ENCODE results near the gene DDX27.
"Not testable (repeated sequence)": the region's sequence is repeated elsewhere in the genome, so short reads cannot be mapped to it uniquely, and the experiment has no call there.

Gene DDX27

DNA sequence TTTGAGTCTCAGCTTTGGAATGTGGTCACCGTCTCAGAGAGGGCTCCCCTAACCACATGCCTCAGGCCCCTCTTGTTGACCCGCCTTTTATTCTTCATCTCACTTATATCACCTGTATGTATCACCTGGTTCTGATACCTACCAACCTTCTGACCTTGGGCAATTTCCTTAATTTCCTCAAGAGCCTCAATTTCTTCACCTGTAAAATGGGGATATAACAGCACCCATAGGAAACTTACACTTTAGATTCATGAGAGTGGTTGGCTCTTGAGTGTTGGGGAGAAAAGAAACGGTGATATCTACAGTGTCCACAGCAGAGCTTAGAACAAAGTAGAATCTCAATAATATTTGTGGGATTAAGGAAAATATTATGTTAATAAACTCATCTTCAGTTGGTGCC lies 4.0 kb upstream of the DDX27 start:
- peaks cover 16% of the 10 kb centered on the region for H3K36me3 Mint-ChIP-seq (ENCODE audit: insufficient read depth)
- no peak overlapping the region for H3K4me3 Mint-ChIP-seq
- peaks cover 0 to 2% of the 10 kb centered on the region in 2 donors for H3K9me3 Mint-ChIP-seq
- H3K27ac Mint-ChIP-seq: no peak overlapping the region
- H3K4me1 Mint-ChIP-seq (ENCODE audit: low read depth in 2 of 2): peaks cover 6 to 12% of the 10 kb centered on the region in 2 donors
- DNase-seq (no peak), ATAC-seq (replicated peaks) (no peak)
- H3K27me3 Mint-ChIP-seq: no peaks in the 10 kb centered on the region

DNA sequence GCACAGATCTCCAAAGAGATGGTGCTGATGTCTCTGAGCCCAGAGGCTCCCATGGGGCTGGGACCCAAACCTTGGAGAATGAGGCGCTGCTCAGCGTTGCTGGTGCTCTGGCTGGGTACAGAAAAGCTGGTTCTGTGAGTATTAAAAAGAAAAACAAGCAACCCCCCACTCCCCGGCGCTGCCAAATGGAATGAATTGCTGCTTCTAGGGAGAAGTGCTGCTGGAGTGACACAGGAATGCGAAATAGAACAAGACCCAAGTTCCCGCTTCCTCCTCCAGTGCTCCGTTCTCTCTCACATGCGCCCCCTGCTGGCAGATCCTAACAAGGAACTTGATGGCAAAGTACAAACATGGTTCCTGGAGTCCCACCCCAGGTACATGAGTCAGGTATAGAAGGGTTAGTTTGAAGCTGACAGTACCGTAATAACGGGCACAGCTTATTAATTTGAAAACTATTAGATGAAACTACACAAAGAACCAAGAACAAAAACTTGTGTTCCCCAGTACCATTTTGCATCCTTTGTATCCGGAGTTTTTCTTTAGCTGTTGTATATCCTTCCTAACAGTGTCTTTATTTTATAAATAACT lies 2.1 kb upstream of the DDX27 start:
- Mint-ChIP-seq H3K4me3 (peak overlapping the region; percentile 40 to 48), H3K4me1 (ENCODE audit: low read depth in 2 of 2) (peaks cover 11 to 22% of the 10 kb centered on the region in 2 donors), H3K9me3 (no peaks in the 10 kb centered on the region), H3K27ac (peak overlapping the region in 1 of 2 donors; percentile 28), H3K36me3 (ENCODE audit: insufficient read depth) (peaks cover 31% of the 10 kb centered on the region), H3K27me3 (no peaks in the 10 kb centered on the region)
- ATAC-seq (replicated peaks) (peak; percentile 30), DNase-seq (peak; percentile 90 to 95 (median 91))

DNA sequence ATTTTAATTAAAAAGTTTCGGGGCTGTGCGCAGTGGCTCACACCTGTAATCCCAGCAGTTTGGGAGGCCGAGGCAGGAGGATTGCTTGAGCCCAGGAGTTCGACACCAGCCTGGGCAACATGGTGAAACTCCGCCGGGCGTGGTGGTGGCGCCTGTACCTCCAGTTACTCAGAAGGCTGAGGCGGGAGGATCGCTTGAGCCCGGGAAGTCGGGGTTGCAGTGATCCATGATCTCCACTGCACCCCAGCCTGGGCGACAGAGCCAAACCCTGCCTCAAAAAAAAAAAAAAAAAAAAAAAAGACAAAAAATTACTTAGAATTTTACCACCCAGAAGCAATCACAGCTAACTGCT lies 501 bp upstream of the DDX27 start:
- peak overlapping the region; percentile 87 to 93 for H3K4me3 Mint-ChIP-seq
- H3K27me3 Mint-ChIP-seq; DNase-seq; ATAC-seq (replicated peaks); H3K9me3 Mint-ChIP-seq: not testable (repeated sequence)
- H3K4me1 Mint-ChIP-seq (ENCODE audit: low read depth in 2 of 2): peaks cover 11 to 27% of the 10 kb centered on the region in 2 donors
- H3K36me3 Mint-ChIP-seq (ENCODE audit: insufficient read depth): peaks cover 46% of the 10 kb centered on the region
- H3K27ac Mint-ChIP-seq: peak overlapping the region; percentile 94 to 96

DNA sequence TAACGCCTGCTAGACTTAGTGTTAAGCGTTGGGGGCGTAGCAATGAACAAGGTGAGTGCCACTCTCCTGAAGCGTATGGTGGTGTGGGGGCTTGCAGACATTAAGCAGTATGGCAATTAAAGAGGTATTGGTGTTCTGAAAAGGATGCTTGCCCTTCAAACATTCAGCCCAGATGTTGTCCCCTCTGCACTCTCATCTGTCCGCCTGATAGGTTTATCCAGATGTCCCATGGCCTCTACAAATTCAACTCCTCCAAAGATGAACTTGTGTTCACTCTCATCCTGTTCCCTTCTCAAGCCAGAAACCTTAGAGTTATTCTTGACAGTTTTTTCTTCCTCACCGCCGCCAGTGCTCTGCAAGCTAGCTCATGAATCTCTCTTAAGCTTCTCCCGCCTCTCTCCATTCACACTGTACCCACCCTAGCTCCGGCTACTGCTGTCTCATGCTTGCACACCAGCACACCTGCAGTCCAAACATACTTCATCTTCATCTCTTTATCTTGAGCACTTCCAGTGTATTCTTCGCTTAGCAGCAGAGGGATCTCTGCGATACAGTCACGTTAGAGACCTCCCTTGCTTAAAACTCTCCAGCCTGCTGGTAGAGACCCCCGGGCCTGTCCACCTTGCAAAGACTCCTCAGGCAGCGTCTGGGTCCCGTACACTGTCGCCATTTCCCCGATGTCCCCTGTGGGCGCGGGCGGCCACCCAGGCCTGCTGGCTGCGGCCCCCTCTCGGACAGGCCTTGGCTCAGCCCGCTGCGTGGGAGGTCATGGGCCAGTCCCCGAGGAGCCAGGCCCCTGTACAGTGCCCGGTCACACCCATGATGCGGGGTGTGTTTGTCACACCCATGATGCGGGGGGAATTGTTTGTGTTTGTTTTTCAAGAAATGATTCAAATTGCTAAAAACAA lies 962 bp downstream of the DDX27 start:
- Mint-ChIP-seq H3K36me3 (ENCODE audit: insufficient read depth) (peaks cover 59% of the 10 kb centered on the region), H3K4me3 (peak overlapping the region; percentile 87 to 93), H3K9me3 (no peaks in the 10 kb centered on the region), H3K27ac (peak overlapping the region; percentile 94 to 96), H3K4me1 (ENCODE audit: low read depth in 2 of 2) (peaks cover 11 to 27% of the 10 kb centered on the region in 2 donors), H3K27me3 (no peaks in the 10 kb centered on the region)
- DNase-seq (no peak), ATAC-seq (replicated peaks) (no peak)

DNA sequence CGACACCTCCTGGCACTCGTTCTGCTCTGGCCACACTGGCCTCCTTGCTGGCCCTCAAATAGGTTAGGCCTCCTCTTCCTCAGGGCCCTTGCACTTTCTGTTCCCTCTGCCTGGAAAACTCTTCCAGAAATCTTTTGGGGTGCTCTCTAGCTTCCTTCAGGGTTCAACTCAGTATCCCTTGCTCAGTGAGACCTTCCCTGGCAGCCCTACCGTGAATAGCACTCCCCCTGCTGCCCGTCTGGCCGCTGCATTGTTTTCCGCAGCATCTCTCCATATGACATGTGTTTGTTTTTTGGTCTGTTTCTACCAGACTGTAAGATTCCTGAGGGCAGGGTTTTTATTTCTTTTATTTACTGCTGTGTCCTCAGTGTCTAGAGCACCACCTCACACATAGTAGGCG lies 6.7 kb downstream of the DDX27 start:
- Mint-ChIP-seq H3K4me1 (ENCODE audit: low read depth in 2 of 2) (peaks cover 12 to 14% of the 10 kb centered on the region in 2 donors), H3K27ac (peak overlapping the region; percentile 81 to 82), H3K4me3 (no peak overlapping the region), H3K27me3 (no peaks in the 10 kb centered on the region), H3K36me3 (ENCODE audit: insufficient read depth) (peaks cover 96% of the 10 kb centered on the region), H3K9me3 (no peaks in the 10 kb centered on the region)
- no peak for DNase-seq
- no peak for ATAC-seq (replicated peaks)

DNA sequence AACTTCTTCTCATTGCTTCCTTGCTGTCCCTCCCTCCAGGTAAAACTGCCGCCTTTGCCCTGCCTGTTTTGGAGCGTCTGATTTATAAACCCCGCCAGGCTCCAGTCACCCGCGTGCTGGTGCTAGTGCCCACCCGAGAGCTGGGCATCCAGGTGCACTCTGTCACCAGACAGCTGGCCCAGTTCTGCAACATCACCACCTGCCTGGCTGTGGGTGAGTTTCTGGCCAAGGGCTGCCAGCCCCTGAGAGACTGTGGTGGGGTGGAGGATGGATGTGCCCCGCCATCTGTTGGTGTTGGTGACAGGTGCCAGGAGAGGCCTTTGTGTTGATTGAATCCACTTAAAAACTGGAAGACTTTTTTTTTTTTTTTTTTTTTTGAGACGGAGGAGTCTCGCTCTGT lies 9.5 kb downstream of the DDX27 start:
- Mint-ChIP-seq H3K4me3 (no peak overlapping the region), H3K27me3 (no peaks in the 10 kb centered on the region), H3K4me1 (ENCODE audit: low read depth in 2 of 2) (peaks cover 5 to 12% of the 10 kb centered on the region in 2 donors), H3K27ac (peak overlapping the region in 1 of 2 donors; percentile 74), H3K36me3 (ENCODE audit: insufficient read depth) (peaks cover 92% of the 10 kb centered on the region), H3K9me3 (no peaks in the 10 kb centered on the region)
- DNase-seq: no peak
- ATAC-seq (replicated peaks): no peak

DNA sequence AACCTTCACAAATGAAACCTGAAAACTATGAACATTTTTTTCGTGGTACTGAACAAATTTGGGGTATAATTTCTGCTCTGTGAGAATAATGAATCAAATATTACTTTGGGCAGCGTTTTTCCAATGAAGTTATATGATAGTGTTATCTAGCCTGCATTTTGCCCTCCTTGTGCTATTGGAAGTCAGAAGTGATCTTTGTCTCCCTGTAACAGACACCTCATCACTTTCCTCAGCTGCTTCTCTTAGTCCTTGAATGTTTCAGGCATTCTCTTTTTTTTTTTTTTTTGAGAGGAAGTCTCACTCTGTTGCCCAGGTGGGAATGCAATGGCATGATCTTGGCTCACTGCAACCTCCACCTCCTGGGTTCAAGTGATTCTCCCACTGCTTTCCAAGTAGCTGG lies 10.2 kb downstream of the DDX27 start:
- no peak for ATAC-seq (replicated peaks)
- Mint-ChIP-seq H3K36me3 (ENCODE audit: insufficient read depth) (peaks cover 92% of the 10 kb centered on the region), H3K4me3 (no peak overlapping the region), H3K27ac (peak overlapping the region in 1 of 2 donors; percentile 74), H3K9me3 (no peaks in the 10 kb centered on the region), H3K27me3 (no peaks in the 10 kb centered on the region), H3K4me1 (ENCODE audit: low read depth in 2 of 2) (peaks cover 5 to 12% of the 10 kb centered on the region in 2 donors)
- DNase-seq: no peak

DNA sequence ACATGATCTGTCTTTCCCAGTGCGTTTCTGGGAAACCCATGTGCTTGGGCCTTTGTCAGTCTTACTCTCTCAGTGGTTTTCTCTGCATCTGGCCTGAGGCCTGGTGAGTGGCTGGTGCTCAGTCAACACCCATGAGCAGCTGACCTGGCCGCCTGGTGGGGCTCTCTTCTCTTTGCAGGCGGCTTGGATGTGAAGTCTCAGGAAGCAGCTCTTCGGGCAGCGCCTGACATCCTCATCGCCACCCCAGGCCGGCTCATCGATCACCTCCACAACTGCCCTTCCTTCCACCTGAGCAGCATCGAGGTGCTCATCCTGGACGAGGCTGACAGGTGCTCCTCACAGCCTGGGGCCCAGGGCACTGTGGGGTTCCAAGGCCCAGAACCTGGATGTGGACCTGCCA lies 10.8 kb downstream of the DDX27 start:
- Mint-ChIP-seq H3K27ac (peak overlapping the region; percentile 35 to 79), H3K36me3 (ENCODE audit: insufficient read depth) (peaks cover 93% of the 10 kb centered on the region), H3K4me3 (no peak overlapping the region), H3K9me3 (no peaks in the 10 kb centered on the region), H3K27me3 (no peaks in the 10 kb centered on the region), H3K4me1 (ENCODE audit: low read depth in 2 of 2) (peaks cover 12% of the 10 kb centered on the region in 2 donors)
- ATAC-seq (replicated peaks): no peak
- no peak for DNase-seq

DNA sequence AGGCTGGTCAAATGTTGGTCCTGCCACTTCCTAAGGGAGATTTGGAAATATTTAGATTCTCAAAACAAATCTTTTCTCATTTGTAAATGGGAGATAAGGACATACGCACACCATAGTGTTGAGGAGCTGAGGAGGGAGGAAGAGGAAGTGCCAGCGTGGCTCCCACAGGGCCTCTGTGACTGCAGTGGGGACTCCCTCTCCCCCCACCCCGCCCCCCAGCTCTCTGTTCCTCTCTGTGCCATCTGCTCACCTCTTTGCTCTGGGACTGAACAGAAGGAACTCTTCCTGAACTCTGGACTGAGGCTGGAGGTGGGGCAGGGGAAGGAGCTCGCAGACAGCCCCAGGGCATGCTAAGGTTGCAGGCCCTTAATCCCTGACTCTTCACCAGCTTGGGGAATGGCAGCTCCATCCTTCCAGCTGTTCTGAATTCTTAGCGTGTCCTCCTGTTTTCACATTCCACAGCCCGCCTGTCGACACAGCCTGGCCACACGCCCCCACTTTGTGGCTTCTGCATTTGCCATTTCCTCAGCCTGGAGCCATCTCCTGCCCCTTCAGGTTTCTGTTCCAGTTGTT lies 11.4 kb downstream of the DDX27 start:
- Mint-ChIP-seq H3K9me3 (no peaks in the 10 kb centered on the region), H3K4me3 (no peak overlapping the region), H3K27me3 (no peaks in the 10 kb centered on the region), H3K27ac (peak overlapping the region; percentile 79 to 84), H3K4me1 (ENCODE audit: low read depth in 2 of 2) (peaks cover 8 to 12% of the 10 kb centered on the region in 2 donors), H3K36me3 (ENCODE audit: insufficient read depth) (peaks cover 89% of the 10 kb centered on the region)
- DNase-seq (no peak), ATAC-seq (replicated peaks) (peak; percentile 45)

DNA sequence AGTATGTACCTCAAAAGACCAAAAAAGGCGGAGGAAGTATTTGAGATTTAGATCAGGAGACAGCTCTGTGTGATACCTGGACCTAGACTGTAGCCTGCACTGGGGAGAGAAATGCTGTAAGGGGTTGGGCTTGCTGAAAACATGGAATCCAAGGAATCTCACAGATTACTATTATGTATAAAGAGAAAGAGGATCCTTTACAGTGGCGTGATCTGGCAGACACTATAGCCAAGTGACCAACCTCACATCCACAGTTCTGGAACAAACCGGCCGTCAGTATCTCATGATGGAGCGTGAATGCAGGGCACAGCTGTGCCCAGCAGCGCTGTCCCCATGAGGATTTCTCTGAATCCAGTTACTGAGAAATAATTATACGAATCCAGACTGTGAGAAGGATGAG lies 12.3 kb downstream of the DDX27 start:
- ATAC-seq (replicated peaks): no peak
- Mint-ChIP-seq H3K9me3 (no peaks in the 10 kb centered on the region), H3K4me3 (no peak overlapping the region), H3K27ac (peak overlapping the region; percentile 79 to 84), H3K27me3 (no peaks in the 10 kb centered on the region), H3K36me3 (ENCODE audit: insufficient read depth) (peaks cover 88% of the 10 kb centered on the region), H3K4me1 (ENCODE audit: low read depth in 2 of 2) (peaks cover 4 to 7% of the 10 kb centered on the region in 2 donors)
- DNase-seq: no peak

DNA sequence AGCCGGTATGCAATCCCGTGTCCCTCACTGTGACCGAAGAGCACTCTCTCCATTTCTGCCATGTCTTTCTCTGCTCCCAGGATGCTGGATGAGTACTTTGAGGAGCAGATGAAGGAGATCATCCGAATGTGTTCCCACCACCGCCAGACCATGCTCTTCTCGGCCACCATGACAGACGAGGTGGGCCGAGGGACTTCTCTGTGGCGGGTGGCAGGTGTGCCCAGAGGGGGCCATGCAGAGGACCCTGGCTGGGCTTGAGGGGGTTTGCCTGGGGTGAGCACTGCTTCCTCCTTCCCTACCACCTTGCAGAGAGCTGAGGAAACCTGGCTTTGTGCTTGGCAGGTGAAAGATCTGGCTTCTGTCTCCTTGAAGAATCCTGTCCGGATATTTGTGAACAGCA lies 14.0 kb downstream of the DDX27 start:
- Mint-ChIP-seq H3K27me3 (no peaks in the 10 kb centered on the region), H3K4me3 (no peak overlapping the region), H3K4me1 (ENCODE audit: low read depth in 2 of 2) (peaks cover 4 to 7% of the 10 kb centered on the region in 2 donors), H3K9me3 (no peaks in the 10 kb centered on the region), H3K36me3 (ENCODE audit: insufficient read depth) (peaks cover 87% of the 10 kb centered on the region), H3K27ac (peak overlapping the region in 1 of 2 donors; percentile 13)
- DNase-seq (no peak), ATAC-seq (replicated peaks) (no peak)

DNA sequence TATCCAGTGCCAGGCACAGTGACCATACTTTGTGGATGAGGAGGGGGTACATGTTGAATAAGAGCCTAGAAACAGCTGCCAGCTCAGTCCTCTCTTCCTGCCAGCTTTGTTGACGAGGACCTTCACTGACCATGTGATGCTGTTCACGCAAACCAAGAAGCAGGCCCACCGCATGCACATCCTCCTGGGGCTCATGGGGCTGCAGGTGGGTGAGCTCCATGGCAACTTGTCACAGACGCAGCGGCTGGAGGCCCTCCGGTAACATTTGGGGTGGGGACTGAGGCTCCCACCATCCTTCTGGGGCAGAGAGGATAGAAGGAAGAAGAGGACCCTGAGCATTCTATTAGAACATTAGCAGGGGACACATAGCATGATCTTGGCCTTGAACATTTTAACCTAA lies 15.6 kb downstream of the DDX27 start:
- no peaks in the 10 kb centered on the region for H3K9me3 Mint-ChIP-seq
- no peak for DNase-seq
- no peak for ATAC-seq (replicated peaks)
- peaks cover 87% of the 10 kb centered on the region for H3K36me3 Mint-ChIP-seq (ENCODE audit: insufficient read depth)
- H3K4me1 Mint-ChIP-seq (ENCODE audit: low read depth in 2 of 2): peaks cover 4 to 7% of the 10 kb centered on the region in 2 donors
- no peaks in the 10 kb centered on the region for H3K27me3 Mint-ChIP-seq
- H3K27ac Mint-ChIP-seq: peak overlapping the region in 1 of 2 donors; percentile 49
- H3K4me3 Mint-ChIP-seq: no peak overlapping the region

DNA sequence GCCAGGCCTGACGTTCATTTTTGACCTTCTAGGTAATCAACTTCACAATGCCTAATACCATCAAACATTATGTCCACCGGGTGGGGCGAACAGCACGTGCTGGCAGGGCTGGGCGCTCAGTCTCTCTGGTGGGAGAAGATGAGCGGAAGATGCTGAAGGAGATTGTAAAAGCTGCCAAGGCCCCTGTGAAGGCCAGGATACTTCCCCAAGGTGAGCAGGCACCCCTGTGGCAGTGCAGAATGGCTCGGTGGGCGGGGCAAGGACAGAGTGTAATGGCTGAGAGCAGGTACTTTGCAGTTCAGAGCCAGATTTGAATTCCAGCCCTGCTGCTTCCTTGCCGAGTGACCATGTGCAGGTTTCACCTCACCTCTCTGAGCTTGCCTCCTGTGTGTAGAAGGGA lies 17.1 kb downstream of the DDX27 start:
- ATAC-seq (replicated peaks): no peak
- peaks cover 88% of the 10 kb centered on the region for H3K36me3 Mint-ChIP-seq (ENCODE audit: insufficient read depth)

More for the DNA sequence above, 17.1 kb downstream of the DDX27 start:
- peak overlapping the region in 1 of 2 donors; percentile 49 for H3K27ac Mint-ChIP-seq
- no peaks in the 10 kb centered on the region for H3K27me3 Mint-ChIP-seq
- peaks cover 0 to 7% of the 10 kb centered on the region in 2 donors for H3K4me1 Mint-ChIP-seq (ENCODE audit: low read depth in 2 of 2)
- H3K4me3 Mint-ChIP-seq: no peak overlapping the region
- H3K9me3 Mint-ChIP-seq: no peaks in the 10 kb centered on the region
- no peak for DNase-seq

Data from effector memory CD8-positive, alpha-beta T cell (primary cell).